BLaER1 treated with 17β-estradiol and CSF1 and Interleukin-3, amounts not matched to agents 10 nM and 100 nM (cell line): ENCODE measurements around the gene AMELX.

Experiments
- H3K27ac ChIP-seq, 11 experiments: shearing (Covaris generic); formaldehyde crosslinking; 2 replicates each; pipeline ENCODE4 v1.8.1; 2022
- H3K27me3 ChIP-seq, 11 experiments: shearing (Covaris generic); formaldehyde crosslinking; 2 replicates each; pipeline ENCODE4 v1.8.1; 2022
- H3K36me3 ChIP-seq, 11 experiments: shearing (Covaris generic); formaldehyde crosslinking; 2 replicates each; pipeline ENCODE4 v1.8.1; 2022
- H3K4me1 ChIP-seq, 10 experiments: shearing (Covaris generic); formaldehyde crosslinking; 2 replicates each; pipeline ENCODE4 v1.8.1; 2022
- H3K4me2 ChIP-seq, 11 experiments: shearing (Covaris generic); formaldehyde crosslinking; 2 replicates each; pipeline ENCODE4 v1.8.1; 2022
- H3K4me3 ChIP-seq, 10 experiments: shearing (Covaris generic); formaldehyde crosslinking; 2 replicates each; pipeline ENCODE4 v1.8.1; 2022
- H3K9ac ChIP-seq, 11 experiments: shearing (Covaris generic); formaldehyde crosslinking; 2 replicates each; pipeline ENCODE4 v1.8.1; 2022
- H3K9me3 ChIP-seq, 11 experiments: shearing (Covaris generic); formaldehyde crosslinking; replicated peaks in 1 of 11; 2 replicates each; pipeline ENCODE4 v1.8.1; 2022
- H4K20me1 ChIP-seq, 11 experiments: shearing (Covaris generic); formaldehyde crosslinking; 2 replicates each; pipeline ENCODE4 v1.8.1; 2022
- Cebpa-rat ChIP-seq, 11 experiments: shearing (Covaris generic); IDR thresholded peaks; 2 replicates each; pipeline ENCODE4 v1.8.1; 2022

AMELX gene

DNA sequence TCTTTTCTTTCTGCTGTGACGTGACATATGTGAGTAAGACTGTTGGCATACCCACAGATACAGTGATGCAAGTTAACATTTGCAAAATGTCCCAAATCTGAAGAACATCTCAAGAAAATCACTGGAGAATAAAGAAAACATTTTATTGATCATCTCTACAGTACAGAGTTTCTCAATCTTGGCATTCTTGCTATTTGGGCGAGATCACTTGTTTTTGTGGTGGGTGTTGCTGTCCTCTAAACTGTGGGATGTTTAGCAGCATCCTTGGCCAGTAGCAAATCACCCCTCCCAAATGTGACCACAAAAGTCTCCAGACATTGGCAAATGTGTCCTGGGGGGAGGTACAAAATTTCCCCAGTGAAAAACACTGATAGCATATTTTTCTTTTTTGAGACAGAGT lies 28.8 kb downstream of the AMELX start:
- no peak overlapping the region for H3K4me3 ChIP-seq
- H4K20me1 ChIP-seq: no peaks in the 10 kb centered on the region; a peak in 1 of 22 replicates
- TF ChIP-seq Cebpa-rat (IDR thresholded peaks at IDR 0.05): no peak
- peaks cover 84 to 100% (median 92%) of the 10 kb centered on the region in 11 experiments for H3K27me3 ChIP-seq
- no peaks in the 10 kb centered on the region for H3K4me1 ChIP-seq
- no peak overlapping the region for H3K27ac ChIP-seq
- no peak overlapping the region for H3K9ac ChIP-seq
- no peaks in the 10 kb centered on the region for H3K36me3 ChIP-seq
- peaks cover 12 to 27% (median 16%) of the 10 kb centered on the region in 11 experiments; a peak in 19 of 22 replicates for H3K9me3 ChIP-seq
- no peak overlapping the region for H3K4me2 ChIP-seq

DNA sequence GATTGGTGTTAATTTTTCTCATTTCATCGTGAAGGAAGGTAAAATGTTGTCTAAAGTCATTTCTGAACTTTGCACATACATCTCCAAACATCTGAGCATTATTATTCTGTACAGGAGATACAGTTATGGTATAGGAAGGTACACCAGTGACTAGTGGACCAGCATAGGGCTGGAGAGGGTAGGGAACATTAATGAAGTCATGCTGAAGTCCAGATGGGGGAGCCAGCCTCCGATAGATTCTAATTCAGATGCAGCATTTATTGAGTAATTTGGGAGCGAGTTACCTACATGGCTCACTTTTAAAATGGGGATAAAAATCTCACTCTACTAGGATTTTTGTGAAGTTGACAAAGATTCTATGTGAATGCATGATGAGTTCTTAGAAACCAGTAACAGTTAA lies 34.9 kb downstream of the AMELX start:
- H3K36me3 ChIP-seq: no peaks in the 10 kb centered on the region
- no peaks in the 10 kb centered on the region; a peak in 1 of 22 replicates for H4K20me1 ChIP-seq
- peaks cover 12 to 32% (median 16%) of the 10 kb centered on the region in 11 experiments; a peak in 19 of 22 replicates for H3K9me3 ChIP-seq
- no peak overlapping the region for H3K9ac ChIP-seq
- no peak overlapping the region for H3K4me2 ChIP-seq
- H3K27ac ChIP-seq: no peak overlapping the region
- H3K27me3 ChIP-seq: peaks cover 83 to 100% (median 96%) of the 10 kb centered on the region in 11 experiments
- H3K4me1 ChIP-seq: no peaks in the 10 kb centered on the region
- H3K4me3 ChIP-seq: no peak overlapping the region
- TF ChIP-seq Cebpa-rat (IDR thresholded peaks at IDR 0.05): no peak

DNA sequence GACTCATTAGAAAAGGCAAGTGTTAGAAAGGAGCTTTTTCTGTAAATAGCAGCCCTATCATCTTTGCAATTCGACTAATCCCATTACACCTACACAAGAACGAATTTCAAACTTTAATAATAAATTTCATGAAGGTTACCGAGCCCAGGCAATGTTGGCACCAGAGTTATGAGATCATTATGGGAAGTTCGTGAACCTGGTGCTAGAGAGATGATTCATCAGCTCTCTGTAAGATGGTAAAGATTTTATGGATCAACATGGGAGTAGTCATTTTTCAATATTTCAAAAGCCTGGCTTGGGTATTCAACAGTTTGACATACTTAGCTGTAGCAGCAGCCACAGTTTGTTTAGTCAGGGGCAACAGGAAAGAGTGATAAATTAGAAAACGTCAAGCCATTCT lies 35.8 kb downstream of the AMELX start:
- Histone ChIP-seq H3K27ac (no peak overlapping the region), H3K4me1 (no peaks in the 10 kb centered on the region), H3K9ac (no peak overlapping the region), H3K4me2 (no peak overlapping the region), H4K20me1 (no peaks in the 10 kb centered on the region; a peak in 1 of 22 replicates), H3K27me3 (peaks cover 80 to 100% (median 96%) of the 10 kb centered on the region in 11 experiments), H3K4me3 (no peak overlapping the region), H3K9me3 (peaks cover 4 to 31% (median 9%) of the 10 kb centered on the region in 11 experiments; a peak in 19 of 22 replicates), H3K36me3 (no peaks in the 10 kb centered on the region)
- TF ChIP-seq Cebpa-rat (IDR thresholded peaks at IDR 0.05): no peak

DNA sequence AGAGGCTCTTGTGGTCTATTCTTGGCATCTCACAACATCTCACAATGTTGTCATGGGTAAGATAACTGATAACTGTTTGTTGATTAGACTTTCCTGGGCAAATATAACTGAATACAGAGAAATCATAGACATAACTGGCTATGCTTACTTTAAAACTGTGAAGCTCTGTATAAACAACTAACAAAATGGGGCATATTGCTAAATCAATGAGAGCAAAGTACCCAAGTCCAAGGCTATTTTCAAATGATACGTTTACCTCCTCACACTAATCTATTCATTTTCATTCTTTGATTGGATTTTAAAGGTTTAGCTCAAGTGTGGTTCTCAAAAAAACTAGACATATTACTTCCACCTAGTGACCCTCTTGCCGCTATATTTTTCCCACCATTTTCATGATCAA lies 38.6 kb downstream of the AMELX start:
- H3K4me3 ChIP-seq: no peak overlapping the region
- H3K36me3 ChIP-seq: no peaks in the 10 kb centered on the region
- H3K27ac ChIP-seq: no peak overlapping the region
- H4K20me1 ChIP-seq: no peaks in the 10 kb centered on the region; a peak in 1 of 22 replicates
- H3K4me2 ChIP-seq: no peak overlapping the region
- peaks cover 0 to 8% (median 0%) of the 10 kb centered on the region in 10 experiments; a peak in 4 of 20 replicates for H3K4me1 ChIP-seq
- TF ChIP-seq Cebpa-rat (IDR thresholded peaks at IDR 0.05): no peak
- H3K9ac ChIP-seq: no peak overlapping the region
- H3K9me3 ChIP-seq: peaks cover 0 to 31% (median 0%) of the 10 kb centered on the region in 11 experiments; a peak in 8 of 22 replicates
- peaks cover 86 to 100% (median 99%) of the 10 kb centered on the region in 11 experiments for H3K27me3 ChIP-seq

DNA sequence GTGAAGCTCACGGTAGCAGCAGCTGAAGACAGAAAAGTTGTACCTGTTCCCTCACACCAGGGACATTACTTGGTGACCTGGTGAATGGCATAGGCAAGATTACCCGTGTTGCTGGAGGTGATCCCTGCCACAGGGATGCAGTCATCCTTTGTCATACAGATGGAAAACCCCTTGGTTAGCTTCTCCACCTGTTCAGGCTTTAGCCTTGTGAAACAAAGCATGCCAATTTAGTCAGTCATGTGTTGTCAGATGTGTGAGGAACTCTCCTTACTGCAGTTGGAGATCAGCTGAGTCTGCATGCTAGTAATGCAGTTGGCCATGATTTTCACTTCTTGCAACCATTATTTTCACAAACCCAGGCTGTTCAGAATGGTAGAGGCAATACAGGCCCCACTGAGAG lies 41.0 kb downstream of the AMELX start:
- no peak overlapping the region for H3K9ac ChIP-seq
- no peak overlapping the region for H3K27ac ChIP-seq
- peaks cover 0 to 31% (median 0%) of the 10 kb centered on the region in 11 experiments; a peak in 8 of 22 replicates for H3K9me3 ChIP-seq
- no peaks in the 10 kb centered on the region for H3K36me3 ChIP-seq
- H4K20me1 ChIP-seq: no peaks in the 10 kb centered on the region; a peak in 1 of 22 replicates
- H3K4me1 ChIP-seq: peaks cover 0 to 20% (median 8%) of the 10 kb centered on the region in 10 experiments; a peak in 12 of 20 replicates
- peaks cover 87 to 100% (median 97%) of the 10 kb centered on the region in 11 experiments for H3K27me3 ChIP-seq
- H3K4me3 ChIP-seq: no peak overlapping the region
- no peak for TF ChIP-seq Cebpa-rat (IDR thresholded peaks at IDR 0.05)
- no peak overlapping the region for H3K4me2 ChIP-seq

DNA sequence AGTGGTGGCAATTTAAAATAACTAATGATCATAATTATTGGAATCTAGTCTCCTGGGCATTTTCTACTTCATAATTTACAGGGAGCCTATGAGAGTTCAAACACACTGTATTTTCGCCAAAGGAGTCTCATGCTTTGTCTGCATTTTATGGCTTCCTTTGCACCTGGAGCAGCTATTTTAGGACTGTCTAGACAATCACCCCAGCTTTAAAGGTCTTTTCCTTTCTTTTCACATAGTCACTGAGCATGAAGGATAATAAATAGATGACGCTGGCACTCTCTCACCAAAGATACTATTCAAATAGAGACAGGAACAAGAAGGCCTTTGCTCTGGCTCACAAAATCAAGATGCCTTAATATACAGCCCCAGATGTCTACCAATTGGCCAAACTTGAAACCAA lies 43.0 kb downstream of the AMELX start:
- H3K9ac ChIP-seq: no peak overlapping the region
- no peaks in the 10 kb centered on the region for H3K36me3 ChIP-seq
- H4K20me1 ChIP-seq: no peaks in the 10 kb centered on the region
- no peak overlapping the region for H3K4me3 ChIP-seq
- TF ChIP-seq Cebpa-rat (IDR thresholded peaks at IDR 0.05): no peak
- H3K4me2 ChIP-seq: peak overlapping the region in 3 of 11 experiments; percentile 5 to 22 (median 20); a peak in 4 of 22 replicates
- H3K27me3 ChIP-seq: peaks cover 76 to 98% (median 90%) of the 10 kb centered on the region in 11 experiments
- no peak overlapping the region; a peak in 1 of 22 replicates for H3K27ac ChIP-seq
- peaks cover 7 to 37% (median 12%) of the 10 kb centered on the region in 10 experiments; a peak in 14 of 20 replicates for H3K4me1 ChIP-seq
- peaks cover 0 to 39% (median 0%) of the 10 kb centered on the region in 11 experiments; a peak in 8 of 22 replicates for H3K9me3 ChIP-seq

DNA sequence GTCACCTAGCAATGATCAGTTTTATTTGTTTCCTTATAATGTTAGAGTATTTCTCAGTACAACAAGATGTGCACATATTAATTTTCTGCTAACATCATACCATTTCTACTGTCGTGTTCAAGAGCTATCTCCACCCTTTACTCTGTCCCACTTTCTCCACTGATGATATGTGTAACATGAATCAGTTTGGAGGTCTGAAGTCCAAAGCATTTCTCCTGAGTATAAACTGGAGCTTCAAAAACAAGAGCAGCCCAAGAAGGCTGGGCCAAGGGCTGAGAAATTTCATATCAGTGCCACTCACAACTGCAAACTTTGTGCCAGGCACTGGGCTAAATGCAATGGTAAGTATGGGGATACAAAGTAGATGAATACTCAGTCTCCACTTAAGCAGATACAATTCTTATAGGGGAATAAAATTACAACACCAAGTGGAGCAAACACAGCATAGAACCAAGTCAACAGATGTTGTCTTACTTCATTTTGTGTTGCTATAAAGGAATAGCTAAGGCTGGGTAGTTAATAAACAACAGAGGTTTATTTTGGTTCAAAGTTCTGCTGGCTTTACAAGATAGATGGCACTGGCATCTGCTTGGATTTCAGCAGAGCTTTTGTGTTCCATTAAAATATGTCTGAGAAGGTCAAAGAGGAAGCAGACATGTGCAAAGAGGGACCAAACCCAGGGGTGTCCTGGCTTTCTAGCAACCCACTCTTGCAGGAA lies 44.2 kb downstream of the AMELX start:
- Histone ChIP-seq H3K27ac (no peak overlapping the region), H3K36me3 (no peaks in the 10 kb centered on the region), H3K9me3 (peaks cover 0 to 39% (median 0%) of the 10 kb centered on the region in 11 experiments; a peak in 8 of 22 replicates), H3K4me1 (peaks cover 7 to 49% (median 21%) of the 10 kb centered on the region in 10 experiments; a peak in 18 of 20 replicates), H3K4me2 (peak overlapping the region in 3 of 11 experiments; percentile 4 to 65 (median 48); a peak in 5 of 22 replicates), H4K20me1 (no peaks in the 10 kb centered on the region), H3K9ac (no peak overlapping the region), H3K4me3 (no peak overlapping the region), H3K27me3 (peaks cover 69 to 96% (median 89%) of the 10 kb centered on the region in 11 experiments)
- TF ChIP-seq Cebpa-rat (IDR thresholded peaks at IDR 0.05): no peak

DNA sequence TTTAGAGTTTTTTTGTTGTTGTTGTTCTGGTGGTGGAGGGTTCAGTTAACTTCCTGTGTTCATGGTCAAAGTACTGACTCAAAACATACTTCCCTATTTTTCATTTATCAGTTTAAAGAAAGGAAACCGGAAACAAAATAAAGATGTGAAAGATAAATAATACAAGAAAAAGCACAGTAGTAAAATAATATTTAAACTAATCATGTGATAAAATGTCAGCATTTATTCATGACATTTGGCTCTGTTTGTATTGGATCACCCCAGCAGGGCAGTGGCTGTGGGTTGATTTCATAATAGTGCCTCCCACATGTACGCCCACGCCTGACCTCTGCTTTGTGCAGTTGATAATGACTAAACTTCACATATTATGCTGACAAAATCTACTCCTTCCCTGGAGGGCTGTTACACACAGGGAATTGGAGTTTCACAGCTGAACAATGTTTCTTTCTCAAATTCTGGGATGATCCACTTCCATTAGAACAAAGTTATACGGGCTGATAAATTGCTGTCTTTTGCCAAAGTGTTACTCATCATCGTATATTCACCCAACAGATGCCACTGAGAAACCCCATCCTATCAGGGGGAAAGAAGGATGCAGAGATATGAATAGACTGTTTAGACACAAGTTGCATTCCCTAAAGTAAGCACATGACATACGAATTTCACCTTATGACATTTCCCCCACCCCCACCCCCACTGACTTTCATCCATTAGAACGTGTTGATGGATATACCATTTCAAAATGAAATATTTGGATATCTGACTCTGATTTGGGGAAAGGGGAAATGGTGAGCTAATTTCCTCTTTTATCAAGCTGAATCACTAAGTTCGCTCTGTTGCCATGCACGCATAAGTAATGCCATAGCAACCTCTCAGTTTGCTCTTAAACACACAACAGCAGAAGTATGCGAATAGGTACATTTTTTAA lies 48.3 kb downstream of the AMELX start:
- Histone ChIP-seq H3K4me2 (peak overlapping the region; percentile 9 to 73 (median 50); a peak in 19 of 22 replicates), H3K9ac (peak overlapping the region in 10 of 11 experiments; percentile 39 to 86 (median 74); a peak in 19 of 22 replicates)
- TF ChIP-seq Cebpa-rat (IDR thresholded peaks at IDR 0.05): peak in 10 of 11 experiments; percentile 34 to 77 (median 44); a peak in 8 of 22 replicates

More for the DNA sequence above, 48.3 kb downstream of the AMELX start:
- Histone ChIP-seq H3K36me3 (no peaks in the 10 kb centered on the region), H3K4me1 (peaks cover 3 to 67% (median 25%) of the 10 kb centered on the region in 10 experiments; a peak in 18 of 20 replicates), H4K20me1 (no peaks in the 10 kb centered on the region), H3K27ac (peak overlapping the region; percentile 66 to 97 (median 89)), H3K4me3 (peak overlapping the region in 1 of 10 experiments; percentile 20; a peak in 1 of 20 replicates), H3K27me3 (peaks cover 68 to 95% (median 87%) of the 10 kb centered on the region in 11 experiments), H3K9me3 (peaks cover 0 to 10% (median 0%) of the 10 kb centered on the region in 11 experiments; a peak in 1 of 22 replicates)
